ENCODE results near the gene SEMA3F.
A peak's percentile ranks its signal among the peaks of the same experiment; 100 is the strongest.
"Not testable (repeated sequence)": the region's sequence is repeated elsewhere in the genome, so short reads cannot be mapped to it uniquely, and the experiment has no call there.

SEMA3F gene

DNA sequence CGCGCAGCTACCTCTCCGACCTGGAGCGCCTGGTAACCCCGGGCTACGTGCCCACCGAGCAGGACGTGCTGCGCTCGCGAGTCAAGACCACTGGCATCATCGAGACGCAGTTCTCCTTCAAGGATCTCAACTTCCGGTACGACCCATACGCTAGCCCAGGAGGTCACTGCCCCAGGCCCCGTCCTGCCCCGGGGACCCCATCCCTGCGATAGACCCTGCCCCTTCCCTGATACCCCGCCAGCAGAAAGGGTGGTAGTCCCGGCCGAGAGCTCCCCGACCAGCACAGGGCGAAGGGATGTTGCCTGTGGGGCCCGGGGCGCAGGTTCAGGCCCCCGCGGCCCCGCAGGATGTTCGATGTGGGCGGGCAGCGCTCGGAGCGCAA lies 38.6 kb downstream of the SEMA3F start:
- no peak for DNase-seq (ENCODE audit: low spot score)

DNA sequence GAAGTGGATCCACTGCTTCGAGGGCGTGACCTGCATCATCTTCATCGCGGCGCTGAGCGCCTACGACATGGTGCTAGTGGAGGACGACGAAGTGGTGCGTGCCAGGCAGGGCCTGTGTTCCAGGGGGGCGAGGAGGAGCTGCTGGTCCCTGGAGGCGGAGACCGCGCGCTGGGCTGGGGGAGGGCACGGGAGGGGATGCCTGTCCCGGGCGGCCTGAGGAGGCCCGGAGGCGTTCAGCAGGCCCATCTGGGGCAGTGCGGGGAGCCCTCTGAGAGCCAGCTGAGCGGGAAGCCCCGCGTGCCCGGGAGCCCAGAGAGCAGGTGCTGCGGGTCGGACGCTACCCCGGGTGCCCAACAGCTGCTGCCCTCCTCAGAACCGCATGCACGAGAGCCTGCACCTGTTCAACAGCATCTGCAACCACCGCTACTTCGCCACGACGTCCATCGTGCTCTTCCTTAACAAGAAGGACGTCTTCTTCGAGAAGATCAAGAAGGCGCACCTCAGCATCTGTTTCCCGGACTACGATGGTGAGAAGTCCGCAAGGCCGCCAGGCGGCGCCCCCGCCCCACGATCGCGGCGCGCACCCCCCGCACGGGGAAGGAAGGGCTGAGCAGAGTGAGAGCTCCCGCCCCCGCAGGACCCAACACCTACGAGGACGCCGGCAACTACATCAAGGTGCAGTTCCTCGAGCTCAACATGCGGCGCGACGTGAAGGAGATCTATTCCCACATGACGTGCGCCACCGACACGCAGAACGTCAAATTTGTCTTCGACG lies 39.2 kb downstream of the SEMA3F start:
- peak; percentile 83 for DNase-seq (ENCODE audit: low spot score)

DNA sequence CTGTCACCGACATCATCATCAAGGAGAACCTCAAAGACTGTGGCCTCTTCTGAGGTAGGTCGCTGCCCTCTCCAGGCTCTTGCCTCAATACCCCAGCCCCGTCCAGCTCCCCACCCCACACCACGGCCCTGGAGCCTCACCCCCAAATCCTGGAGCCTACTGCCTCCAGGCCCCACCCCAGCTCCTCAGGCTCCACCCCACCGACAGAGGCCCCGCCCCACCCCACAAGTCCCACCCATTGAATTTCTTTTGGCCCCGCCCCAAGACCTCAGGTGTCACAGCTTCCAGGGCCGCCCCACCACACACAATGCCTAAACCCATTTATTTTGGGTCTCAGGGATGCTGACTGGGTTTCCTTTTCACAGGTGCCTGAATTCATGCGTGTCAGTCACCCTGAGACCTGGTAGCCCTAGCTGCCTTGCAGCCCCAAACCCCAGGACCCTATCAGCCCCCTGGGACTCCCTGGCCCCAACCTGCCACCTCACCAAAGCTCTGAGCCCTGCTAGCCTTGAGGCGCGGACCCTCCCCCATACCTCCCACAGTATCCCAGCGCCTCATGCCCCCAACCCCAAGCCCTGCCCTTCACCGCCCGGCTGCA lies 39.9 kb downstream of the SEMA3F start:
- DNase-seq (ENCODE audit: low spot score), result no peak

DNA sequence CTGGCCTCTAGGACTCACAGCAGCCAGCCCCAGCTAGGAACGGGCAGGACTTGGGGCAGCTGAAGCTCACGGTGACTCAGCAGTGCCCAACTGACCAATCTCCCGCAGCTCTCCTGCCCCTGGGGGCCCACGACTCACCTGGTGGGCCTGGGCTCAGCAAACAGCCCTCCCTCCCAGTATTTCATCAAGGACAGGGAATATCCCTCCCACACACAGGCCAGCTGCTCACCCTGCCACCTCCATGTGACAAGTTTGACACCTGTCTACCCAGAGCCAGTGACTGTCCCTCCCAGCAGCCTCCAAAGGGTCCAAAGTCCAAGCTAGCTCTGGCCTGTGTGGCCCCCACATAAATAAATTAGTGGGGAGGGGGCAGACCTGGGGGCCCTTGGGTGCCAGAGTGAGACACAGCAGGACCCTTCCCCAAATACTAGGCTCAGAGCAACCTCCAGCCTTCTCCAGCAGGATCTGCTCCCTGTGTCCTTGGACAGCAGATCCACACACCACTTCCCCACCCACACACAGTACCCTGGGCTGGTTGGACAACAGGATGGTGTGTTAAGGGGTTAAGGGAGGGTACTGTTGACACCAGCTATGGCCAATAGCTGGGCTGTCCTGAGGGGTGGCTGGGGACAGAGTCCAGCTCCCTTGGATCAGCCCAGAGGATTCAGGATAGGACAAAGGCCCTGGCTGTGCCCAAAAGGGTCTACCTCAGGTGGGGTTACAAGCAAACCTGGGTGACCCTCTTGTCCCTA lies 40.6 kb downstream of the SEMA3F start:
- no peak for DNase-seq (ENCODE audit: low spot score)

DNA sequence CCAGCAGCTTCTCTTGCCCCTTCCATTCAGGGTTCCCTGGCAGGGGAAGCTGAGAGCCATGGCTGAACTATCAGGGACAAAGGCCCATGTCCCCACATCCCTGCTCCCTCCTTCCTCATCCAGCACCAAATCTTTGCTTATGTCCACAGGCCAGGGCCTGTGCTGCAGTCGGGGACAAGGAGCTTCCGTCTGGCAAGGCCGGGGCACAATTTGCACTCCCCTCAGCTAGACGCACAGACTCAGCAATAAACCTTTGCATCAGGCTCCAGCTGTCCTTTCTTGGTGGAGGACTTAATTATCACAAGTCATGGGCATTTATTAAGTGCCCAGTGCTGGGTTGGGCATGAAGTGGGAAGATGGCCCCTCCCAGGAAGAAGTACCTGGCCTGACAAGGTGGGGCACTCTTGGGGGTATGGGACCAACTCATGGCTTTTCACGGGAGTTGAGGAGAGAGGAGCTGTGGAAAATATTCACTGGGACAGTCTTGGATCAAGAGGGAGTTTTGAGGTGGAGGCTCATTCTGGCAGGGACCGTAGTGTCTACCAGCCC lies 41.2 kb downstream of the SEMA3F start:
- no peak for DNase-seq (ENCODE audit: low spot score)

DNA sequence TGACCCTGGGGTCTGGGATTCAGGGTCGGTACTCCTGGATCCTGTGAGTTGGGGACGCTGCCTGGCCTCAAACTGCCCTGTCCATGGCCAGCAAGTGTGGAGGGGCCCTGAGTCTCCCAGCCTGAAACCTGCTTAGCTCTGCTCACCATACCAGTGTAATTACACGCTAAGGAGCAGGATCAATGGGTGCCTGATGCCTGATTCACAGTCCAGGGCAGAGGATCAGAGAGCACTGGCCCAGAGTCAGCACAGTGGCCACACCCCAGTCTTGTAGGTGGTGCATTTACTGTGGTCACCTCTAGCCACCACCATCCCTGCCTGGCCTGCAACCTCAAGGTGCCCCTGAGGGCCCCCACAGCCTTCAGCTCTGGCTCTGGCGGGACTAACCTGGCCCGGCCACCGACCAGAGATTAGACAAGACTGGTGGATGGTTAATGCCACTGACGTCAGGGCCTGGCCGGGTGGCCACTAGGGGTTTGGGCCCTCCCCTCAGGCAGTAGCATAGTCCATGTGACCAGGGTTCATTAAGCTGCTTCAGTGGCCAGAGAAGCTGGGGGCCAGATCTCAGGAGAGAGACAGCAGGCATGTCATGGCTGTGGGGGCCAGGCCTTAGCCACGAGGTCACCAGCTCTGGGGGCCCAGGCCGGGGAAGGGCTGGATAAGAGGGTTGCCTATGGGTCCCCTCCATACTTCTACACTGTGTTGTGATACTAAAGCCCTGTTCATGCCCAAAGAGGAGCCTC lies 46.6 kb downstream of the SEMA3F start:
- DNase-seq (ENCODE audit: low spot score), result no peak

DNA sequence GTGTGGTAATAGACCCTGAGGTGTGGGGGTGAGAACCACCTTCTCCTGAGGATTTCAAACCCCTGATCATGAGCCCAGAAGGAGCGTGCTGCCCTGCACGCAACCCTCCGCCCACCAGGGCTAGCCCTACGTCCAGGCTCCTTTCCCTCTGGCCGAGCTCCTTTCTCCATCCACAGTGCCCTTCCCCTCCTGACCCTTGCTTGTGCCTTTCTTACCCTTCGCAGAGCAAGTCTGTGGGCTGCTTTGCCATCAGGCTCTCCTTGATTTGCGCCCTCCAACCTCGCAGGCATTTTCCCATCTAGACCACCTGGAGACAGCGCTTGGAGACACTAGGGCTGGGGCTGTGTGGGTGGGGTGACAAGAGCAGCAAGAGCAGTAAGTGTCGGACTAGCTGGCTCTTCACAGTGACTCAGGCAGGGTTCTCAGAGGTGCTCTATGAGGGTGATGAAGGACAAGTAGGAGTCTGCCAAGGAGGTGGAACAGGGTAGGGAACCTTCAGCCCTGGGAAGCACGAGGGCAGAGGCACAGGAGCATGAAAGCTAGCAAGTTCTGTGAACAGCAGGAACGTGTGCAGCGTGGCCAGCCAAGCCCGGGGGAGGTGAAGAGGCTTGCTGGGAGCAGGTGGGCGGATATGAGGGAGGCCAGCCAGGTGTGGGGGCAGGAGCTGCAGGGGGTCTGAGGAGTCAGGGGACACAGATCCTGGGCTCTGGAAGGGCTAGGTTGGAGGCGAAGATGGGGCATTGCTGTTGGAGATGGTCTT lies 47.4 kb downstream of the SEMA3F start:
- no peak for DNase-seq (ENCODE audit: low spot score)

DNA sequence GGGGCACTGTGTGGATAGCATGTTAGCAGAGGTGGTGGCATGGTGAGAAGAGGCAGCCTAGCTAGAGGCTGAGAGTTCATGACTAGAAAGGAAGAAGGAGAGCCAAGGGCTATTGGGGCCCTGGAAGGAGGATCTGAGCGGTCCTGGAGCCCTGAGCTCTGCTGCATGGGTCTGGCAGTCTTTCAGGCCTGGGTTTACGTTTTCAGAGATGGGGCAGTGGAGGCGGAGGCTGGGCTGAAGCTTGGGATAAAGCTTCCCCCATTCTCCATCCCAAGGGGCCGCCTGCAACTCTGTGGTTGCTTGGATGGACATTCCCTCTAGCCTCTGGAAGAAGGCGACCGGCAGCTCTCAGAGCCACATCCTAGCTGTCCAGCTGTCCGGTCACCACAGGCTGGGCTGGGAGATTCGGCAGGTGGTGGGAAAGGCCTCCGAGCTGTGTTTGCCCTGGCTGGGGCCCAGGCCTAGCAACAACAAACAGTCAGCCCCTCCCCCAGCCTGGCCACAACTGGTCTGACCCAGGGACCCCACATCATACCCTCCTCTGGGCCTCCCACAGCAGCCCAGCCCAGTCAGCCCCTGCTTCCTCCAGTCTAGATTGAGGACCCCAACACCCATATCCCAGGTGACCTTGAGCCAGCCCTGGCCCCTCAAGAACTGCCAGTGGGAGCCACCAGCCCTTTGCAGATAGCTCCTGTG lies 48.1 kb downstream of the SEMA3F start:
- DNase-seq (ENCODE audit: low spot score), result no peak

DNA sequence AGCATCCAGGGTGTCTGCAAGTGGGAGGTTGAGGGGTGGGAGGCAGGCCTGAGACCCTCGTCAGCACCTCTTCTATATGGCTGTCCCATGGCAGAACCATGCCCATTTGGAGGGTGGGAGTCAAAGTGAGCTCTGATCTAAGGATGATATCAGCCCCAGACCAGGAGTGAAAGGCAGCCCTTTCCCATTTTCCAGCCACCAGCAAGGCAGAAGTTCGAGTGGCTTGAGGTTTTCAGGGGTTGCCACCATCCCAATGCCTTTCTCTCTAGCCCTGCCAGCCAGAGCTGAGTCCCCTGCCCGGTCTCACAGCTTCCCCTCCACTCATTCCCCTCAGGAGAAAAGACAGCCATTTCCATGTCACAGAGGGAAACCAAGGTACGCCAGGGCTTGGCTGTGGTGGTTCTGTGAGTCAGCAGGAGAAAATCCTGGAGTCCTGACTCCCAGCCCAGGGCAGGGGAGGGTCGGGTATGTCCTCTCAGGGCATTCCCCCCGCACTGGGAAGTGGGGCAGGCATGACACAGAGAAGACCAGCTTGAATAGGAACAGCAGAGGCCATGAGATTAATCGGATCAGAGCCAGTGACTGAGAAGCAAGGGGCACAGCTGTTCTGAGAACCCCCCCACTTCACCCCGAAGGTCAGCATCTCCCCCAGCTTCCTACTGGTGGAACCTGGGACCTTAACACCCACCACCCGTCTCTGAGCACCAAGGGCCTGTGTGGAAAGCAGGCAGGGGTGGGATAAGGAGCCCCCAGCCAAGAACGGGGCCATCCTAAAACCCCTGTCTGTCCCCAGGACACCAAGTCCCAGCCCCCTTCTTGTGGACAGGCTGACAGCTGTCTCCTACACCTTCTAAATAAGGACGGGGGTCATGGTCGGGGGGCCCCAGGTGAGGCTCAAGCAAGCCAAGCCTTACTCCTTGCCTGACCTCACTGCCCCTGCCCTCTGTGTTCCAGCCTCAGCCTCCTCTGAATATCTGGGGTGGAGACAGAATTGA lies 49.0 kb downstream of the SEMA3F start:
- DNase-seq (ENCODE audit: low spot score), result no peak

DNA sequence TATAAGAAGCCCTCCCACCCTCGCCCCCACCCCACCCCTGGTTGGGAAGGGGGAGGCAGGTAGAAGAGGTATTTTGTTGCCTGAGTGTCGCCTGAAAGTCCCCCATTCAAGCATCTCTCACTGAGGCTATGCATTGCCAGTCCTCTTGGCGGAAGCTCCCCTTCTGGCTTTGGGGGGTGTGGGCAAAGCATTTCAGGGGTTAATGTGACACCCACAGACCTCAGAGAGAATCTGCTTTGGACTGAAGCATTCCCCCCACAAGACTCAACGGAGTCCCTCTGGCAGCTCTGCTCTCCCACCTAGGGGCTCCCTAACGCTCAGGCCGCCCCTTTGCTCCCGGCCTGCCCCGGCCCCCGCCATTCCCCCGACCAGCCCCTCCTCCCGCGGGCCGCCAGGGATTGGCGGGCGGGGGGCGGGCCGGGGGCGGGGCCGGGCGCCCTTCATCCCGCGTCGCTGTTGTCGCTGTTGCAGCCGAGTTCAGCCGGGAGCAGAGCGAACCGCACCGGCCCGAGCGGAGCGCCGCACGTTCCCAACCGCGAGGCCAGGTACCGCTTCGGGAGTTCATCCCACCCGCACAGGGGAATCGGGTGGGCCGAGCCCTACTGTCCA lies 49.8 kb downstream of the SEMA3F start, which contains the start of gene SLC38A3:
TSS of gene SLC38A3 (plus strand) at position 468 of the 609 bp plus-strand sequence. CDS start 8,929 bp downstream, outside the sequence.
- DNase-seq (ENCODE audit: low spot score), result no peak

DNA sequence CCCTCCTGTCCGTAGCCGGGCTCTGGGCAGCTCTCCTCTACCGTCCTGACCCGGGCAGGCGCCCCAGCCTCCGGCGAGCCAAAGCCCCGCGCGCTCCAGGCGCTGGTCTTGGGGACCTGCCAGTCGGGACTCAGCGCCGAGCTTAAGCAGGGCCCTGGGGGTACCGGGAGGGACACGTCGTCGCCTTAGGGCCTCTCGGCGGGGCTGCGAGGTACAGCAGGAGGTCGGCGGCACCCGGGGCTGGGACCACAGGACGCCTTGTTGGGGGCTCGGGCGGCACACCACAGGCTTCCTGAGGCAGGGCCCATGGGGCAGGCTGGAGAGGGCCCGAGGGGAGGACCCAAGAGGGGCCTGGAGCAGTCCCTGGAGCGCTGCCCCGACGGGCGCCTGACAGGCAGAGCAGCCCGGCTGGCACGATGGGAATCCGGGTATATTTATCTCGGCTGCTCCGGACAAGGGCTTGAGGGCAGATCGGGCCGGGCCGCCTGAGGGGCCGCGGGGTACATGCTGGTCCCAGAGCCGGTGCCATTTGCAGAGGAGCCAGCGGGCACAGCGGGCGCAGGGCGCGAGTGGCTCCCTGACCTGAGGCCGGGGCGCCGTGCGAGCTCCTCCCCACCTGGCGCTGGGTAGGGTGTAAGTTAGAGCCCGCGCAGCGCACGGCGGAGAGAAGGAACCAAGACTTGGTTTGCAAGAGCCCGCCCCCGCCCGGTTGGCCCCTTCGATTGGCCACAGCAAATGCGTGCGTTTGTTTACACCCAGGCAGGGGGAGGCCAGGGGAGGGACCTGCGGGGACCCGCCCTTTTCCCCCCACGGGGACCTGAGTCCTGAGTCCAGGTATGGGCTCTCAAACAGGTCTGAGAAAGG lies 50.5 kb downstream of the SEMA3F start:
- DNase-seq (ENCODE audit: low spot score), result no peak

DNA sequence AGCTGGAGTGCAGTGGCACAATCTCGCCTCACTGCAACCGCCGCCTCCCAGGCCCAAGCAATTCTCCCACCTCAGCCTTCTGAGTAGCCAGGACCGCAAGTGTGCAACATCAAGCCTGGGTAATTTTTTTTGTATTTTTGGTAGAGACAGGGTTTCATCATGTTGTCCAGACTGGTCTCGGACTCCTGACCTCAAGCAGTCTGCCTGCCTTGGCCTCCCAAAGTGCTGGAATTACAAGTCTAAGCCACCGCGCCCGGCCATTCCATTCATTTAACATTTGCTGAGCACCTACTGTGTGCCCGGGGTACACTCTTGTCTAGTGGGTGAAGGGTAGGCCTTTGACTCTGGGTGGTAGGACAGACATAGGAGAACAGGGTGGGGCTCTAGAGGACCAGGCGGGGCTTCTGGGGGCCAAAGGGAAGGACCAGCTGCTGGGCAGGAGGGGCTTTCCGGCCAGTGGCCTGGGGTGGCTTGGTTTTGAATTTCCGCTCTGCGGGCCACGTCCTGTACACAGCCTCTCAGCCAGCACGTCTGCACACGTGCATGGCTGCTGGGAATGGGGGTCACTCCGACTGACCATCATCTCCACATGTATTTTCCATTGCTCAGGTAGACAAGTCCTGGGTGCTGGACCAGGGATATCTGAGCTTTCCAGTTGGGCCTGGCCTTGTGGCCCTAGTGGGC lies 52.4 kb downstream of the SEMA3F start:
- no peak for DNase-seq (ENCODE audit: low spot score)

DNA sequence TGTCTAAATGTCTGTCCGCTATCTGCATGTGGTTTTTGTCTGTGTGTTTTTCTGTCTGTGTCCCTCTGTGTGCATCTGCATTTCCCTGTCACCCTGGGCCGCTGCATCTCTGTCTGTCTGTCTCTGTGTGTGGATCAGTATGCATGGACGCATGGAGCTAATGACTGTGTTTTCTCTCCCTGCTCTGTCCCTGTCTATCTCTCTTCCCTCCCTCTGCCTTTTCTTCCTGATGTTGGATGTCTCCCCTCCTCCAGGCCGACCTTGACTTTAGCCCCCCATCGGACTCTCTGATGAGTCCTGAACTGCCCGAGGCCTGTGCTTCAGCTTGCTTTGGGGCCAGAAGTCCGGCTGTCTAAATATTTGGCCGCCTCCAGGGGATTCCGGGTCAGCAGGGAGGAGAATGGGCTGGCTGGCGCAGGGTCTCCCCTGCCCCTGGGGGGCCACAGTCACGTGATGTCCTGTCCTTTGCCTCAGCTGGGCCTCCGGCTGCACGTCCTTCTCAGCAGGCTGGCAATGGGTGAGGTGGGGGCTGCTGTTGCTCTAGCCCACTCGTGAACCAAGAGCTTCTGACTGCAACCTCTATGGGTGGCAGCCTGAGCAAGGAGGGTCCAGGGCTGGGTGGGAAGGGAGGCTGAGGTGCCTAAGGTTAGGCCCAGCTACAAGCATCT lies 53.7 kb downstream of the SEMA3F start:
- no peak for DNase-seq (ENCODE audit: low spot score)

DNA sequence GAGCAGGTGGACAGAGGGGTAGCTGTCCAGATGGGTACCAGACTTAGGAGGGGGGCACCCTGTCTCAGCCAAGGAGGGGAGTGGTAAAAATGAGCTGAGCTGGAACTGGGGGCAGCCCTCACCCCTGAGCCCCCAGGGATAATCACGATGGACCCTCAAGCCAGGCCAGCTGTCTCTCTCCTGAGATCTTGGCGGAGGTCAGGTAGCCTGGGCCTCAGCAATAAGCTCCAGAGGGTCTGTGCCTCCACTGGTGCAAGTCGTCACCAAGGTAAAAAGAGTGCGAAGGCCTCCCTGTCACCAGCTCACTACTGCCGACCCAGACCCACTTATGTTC lies 55.0 kb downstream of the SEMA3F start:
- DNase-seq (ENCODE audit: low spot score), result no peak

DNA sequence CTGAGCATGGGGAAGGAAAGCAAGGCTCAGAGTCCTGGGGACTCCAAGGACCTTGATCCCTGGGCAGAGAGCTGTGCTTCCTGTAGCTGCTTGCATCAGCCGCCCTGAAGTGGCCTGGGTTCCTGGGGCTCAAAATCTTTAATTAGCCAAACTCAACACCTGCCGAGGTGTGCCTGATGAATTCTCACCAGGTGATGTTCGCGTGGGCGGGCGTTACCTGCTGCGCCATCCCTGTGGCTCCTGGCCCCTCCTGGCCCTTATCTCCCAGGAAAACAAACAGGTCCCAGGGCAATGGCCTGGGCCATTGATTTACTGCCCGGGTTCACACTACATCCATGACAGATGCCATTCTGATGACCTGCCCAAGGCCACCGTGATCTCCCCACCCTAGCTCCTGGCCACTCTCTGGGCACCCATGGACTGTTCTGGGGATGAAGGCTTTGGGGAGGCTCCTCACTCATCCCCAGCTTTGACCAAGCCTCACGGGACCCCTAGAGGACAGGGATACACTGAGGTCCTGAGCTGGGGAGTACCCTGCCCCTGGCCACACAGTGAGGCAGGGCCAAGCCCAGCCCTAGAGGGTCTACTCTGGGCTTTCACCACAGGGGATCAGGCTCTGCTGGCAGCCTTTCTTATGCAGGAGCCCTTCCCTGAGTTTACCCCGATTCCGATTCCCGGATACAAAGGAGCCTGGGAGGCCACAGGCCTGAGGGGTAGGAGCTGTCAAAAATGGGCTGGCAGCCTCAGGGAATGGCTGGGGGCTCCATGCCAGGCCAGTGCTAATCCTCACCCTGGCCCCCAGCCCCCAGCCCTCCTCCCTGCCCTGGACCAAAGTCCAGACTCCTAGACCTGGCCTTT lies 55.6 kb downstream of the SEMA3F start:
- DNase-seq (ENCODE audit: low spot score), result no peak

DNA sequence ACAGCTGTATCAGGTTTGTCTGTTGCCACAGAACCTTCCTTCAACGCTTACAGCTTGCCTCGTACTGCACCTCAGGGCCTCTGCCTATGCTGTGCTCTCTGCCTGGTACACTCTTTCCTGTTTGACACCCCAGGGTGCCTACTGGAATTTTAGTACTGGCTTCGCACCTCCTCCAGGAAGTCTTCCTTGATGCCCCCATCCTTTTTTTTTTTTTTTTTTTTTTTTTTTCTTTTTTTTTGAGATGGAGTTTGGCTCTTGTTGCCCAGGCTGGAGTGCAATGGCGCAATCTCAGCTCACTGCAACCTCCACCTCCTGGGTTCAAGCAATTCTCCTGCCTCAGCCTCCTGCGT lies 56.2 kb downstream of the SEMA3F start:
- DNase-seq (ENCODE audit: low spot score), result not testable (repeated sequence)

All from left forelimb (tissue), 1 donor.